WI38 (cell line): Measurements from ENCODE around the gene OSBP2.

Experiments
- H3K4me3 ChIP-seq: 2 replicates; pipeline ENCODE4 v1.5.1; 2011; ENCODE audit warnings: low read depth, mild to moderate bottlenecking, control low read depth, low read length
- CTCF ChIP-seq: IDR thresholded peaks from 2 replicates; pipeline ENCODE4 v1.5.1; 2012; ENCODE audit warnings: low read depth, mild to moderate bottlenecking, control low read depth, low read length

The OSBP2 gene

GRCh38 chr22:30933457-30933856 is 238.8 kb downstream of the OSBP2 start:
- TF ChIP-seq CTCF = no peak
- no peak overlapping the region for H3K4me3 ChIP-seq

GRCh38 chr22:30934053-30934452 is 239.4 kb downstream of the OSBP2 start:
- no peak for TF ChIP-seq CTCF
- no peak overlapping the region for H3K4me3 ChIP-seq

GRCh38 chr22:30940685-30941362 is 246.2 kb downstream of the OSBP2 start:
- no peak for TF ChIP-seq CTCF
- no peak overlapping the region for H3K4me3 ChIP-seq

GRCh38 chr22:30941363-30941740 is 246.7 kb downstream of the OSBP2 start:
- no peak overlapping the region for H3K4me3 ChIP-seq
- TF ChIP-seq CTCF = no peak

GRCh38 chr22:30943368-30943767 is 248.7 kb downstream of the OSBP2 start:
- no peak overlapping the region for H3K4me3 ChIP-seq
- TF ChIP-seq CTCF = no peak

- H3K4me3 ChIP-seq = no peak overlapping the region
- TF ChIP-seq CTCF = no peak
These were observed 250.3 kb downstream of the OSBP2 start for GRCh38 chr22:30944986-30945385.

GRCh38 chr22:30945653-30946052 is 251.0 kb downstream of the OSBP2 start:
- H3K4me3 ChIP-seq = no peak overlapping the region
- TF ChIP-seq CTCF = no peak
